SU-DHL-6 (cell line): ENCODE data around the gene ADCY2.

Experiments used
- CTCF ChIP-seq: fragments of 200-600 bp; sonication (generic); IDR thresholded peaks from one replicate; pipeline ENCODE4 v1.5.1; 2017; ENCODE audit warnings: antibody characterized with exemption, mild to moderate bottlenecking, low read length, moderate library complexity; ENCODE audit not compliant: insufficient read depth, poor library complexity, severe bottlenecking
- EZH2phosphoT487 ChIP-seq: fragments of 200-600 bp; sonication (generic), shearing (Covaris generic); conservative IDR thresholded peaks from 2 replicates; pipeline ENCODE4 v1.6.1; 2018; ENCODE audit warnings: mild to moderate bottlenecking, antibody characterized with exemption, low read length, moderate library complexity, mixed read lengths

- TF ChIP-seq CTCF (no peak), EZH2phosphoT487 (no peak)
These were observed 190.5 kb downstream of the ADCY2 start for GRCh38 chr5:7586480-7586879.
